ENCODE results near the gene HFE.

The HFE gene

GRCh38 chr6:26055719-26056582, 31.3 kb upstream of the HFE start (continued):
- peak; percentile 27; the same call in 1 of the 2 replicates for TF ChIP-seq REST (tag by site-specific recombination; IDR thresholded peaks at IDR 0.05)
- no peak for TF ChIP-seq ZNF777 (tag by site-specific recombination; IDR thresholded peaks at IDR 0.05; ENCODE audit: borderline replicate concordance)
- no peak for TF ChIP-seq ZNF140 (tag by site-specific recombination; IDR thresholded peaks at IDR 0.05)
- TF ChIP-seq INSM2 (tag by site-specific recombination; IDR thresholded peaks at IDR 0.05) = no peak
- no peak; the same call in 1 of the 2 replicates for TF ChIP-seq ZSCAN5A (tag by site-specific recombination; IDR thresholded peaks at IDR 0.05)
- no peak for TF ChIP-seq YY2 (tag by site-specific recombination; IDR thresholded peaks at IDR 0.05)
- TF ChIP-seq ZNF837 (tag by site-specific recombination; IDR thresholded peaks at IDR 0.05) = 0 out of 2 replicates have a peak, but pooled peaks have one; percentile 10
- TF ChIP-seq ZNF24 (tag by site-specific recombination; IDR thresholded peaks at IDR 0.05) = no peak
- TF ChIP-seq TCF7L2 (IDR thresholded peaks at IDR 0.05; ENCODE audit: borderline replicate concordance, low read depth, low read length) = 0 out of 2 replicates have a peak, but pooled peaks have one; percentile 31
- no peak for TF ChIP-seq ZNF514 (tag by site-specific recombination; IDR thresholded peaks at IDR 0.05)
- no peak for TF ChIP-seq ZNF624 (tag by site-specific recombination; IDR thresholded peaks at IDR 0.05)
- no peak for TF ChIP-seq ZNF433 (tag by site-specific recombination; IDR thresholded peaks at IDR 0.05; ENCODE audit: low read depth)
- 0 out of 2 replicates have a peak, but pooled peaks have one; percentile 18 for TF ChIP-seq IKZF3 (tag by site-specific recombination; IDR thresholded peaks at IDR 0.05)
- TF ChIP-seq KLF7 (tag by site-specific recombination; IDR thresholded peaks at IDR 0.05; ENCODE audit: borderline replicate concordance) = peak; percentile 37; the same call in 1 of the 2 replicates
- TF ChIP-seq CTCF (tag by site-specific recombination; IDR thresholded peaks at IDR 0.05) = no peak
- TF ChIP-seq ZNF776 (tag by site-specific recombination; IDR thresholded peaks at IDR 0.05; ENCODE audit: borderline replicate concordance) = no peak
- 0 out of 2 replicates have a peak, but pooled peaks have one; percentile 44 for TF ChIP-seq KLF10 (tag by site-specific recombination; IDR thresholded peaks at IDR 0.05)
- TF ChIP-seq OVOL3 (tag by site-specific recombination; IDR thresholded peaks at IDR 0.05) = peak; percentile 36; the same call in 1 of the 2 replicates
- TF ChIP-seq ZSCAN18 (tag by site-specific recombination; IDR thresholded peaks at IDR 0.05) = no peak
- TF ChIP-seq ZIC2 (tag by site-specific recombination; IDR thresholded peaks at IDR 0.05) = peak; percentile 51; the same call in 1 of the 2 replicates
- TF ChIP-seq ZNF341 (tag by site-specific recombination; IDR thresholded peaks at IDR 0.05; ENCODE audit: low read depth) = peak; percentile 75
- no peak for TF ChIP-seq ZNF132 (tag by site-specific recombination; IDR thresholded peaks at IDR 0.05; ENCODE audit: borderline replicate concordance)
- TF ChIP-seq ZNF174 (tag by site-specific recombination; IDR thresholded peaks at IDR 0.05) = no peak
- no peak for TF ChIP-seq ZNF488 (tag by site-specific recombination; IDR thresholded peaks at IDR 0.05)
- 0 out of 2 replicates have a peak, but pooled peaks have one; percentile 19 for TF ChIP-seq SCRT2 (tag by site-specific recombination; IDR thresholded peaks at IDR 0.05)
- TF ChIP-seq ATF2 (tag by site-specific recombination; IDR thresholded peaks at IDR 0.05; ENCODE audit: low read depth) = no peak
